Midbrain (tissue), 1 donor: ENCODE data around the gene STAB1.

ENCODE experiments used
- DNase-seq: peaks from one replicate; lab custom pipeline; 2025; lab: John Stamatoyannopoulos, UW

The STAB1 gene

DNA sequence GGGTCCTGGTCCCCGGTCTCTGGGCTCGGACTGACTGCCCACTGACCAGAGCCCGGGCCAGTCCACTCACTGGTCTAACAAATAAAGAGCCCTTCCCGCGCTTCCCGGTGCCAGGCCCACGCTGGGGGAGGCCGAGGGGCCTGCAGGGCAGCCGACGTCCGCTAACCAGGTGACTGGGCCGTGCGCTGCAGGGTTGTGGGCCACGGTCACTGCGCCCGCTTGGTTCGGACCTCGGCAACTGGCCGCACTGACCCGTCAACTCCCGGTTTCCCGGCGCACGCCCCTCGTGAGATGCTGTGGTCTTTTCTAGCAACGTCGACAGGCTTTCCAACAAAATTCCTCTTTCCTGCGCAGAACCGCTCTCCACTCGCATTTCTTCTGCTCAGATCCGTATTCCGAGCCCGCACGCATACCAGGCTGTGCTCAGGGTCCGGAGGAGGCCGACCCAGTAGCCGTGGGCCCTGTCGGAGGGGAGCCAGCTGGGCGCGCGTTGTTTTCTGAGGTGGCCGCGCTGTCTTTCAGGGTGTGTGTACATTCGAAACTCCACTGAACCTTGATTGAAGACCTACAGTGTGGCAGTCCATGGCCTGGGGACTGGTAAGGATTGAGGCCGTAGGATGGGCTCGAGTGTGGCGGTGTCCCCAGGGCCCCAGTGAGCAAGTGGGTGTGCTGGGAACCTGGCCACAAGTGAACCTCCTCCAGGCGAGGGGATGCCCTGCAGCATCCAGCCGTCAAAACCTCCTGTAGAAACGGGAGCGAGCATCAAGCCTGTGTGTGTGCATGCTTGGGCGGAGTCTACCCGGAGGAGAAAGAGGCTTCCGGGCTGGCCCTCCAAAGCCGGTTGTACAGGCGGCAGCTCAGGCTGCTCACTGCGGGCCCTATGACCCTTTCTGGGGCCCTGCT, 39.4 kb downstream of the STAB1 start:
- no peak for DNase-seq

DNA sequence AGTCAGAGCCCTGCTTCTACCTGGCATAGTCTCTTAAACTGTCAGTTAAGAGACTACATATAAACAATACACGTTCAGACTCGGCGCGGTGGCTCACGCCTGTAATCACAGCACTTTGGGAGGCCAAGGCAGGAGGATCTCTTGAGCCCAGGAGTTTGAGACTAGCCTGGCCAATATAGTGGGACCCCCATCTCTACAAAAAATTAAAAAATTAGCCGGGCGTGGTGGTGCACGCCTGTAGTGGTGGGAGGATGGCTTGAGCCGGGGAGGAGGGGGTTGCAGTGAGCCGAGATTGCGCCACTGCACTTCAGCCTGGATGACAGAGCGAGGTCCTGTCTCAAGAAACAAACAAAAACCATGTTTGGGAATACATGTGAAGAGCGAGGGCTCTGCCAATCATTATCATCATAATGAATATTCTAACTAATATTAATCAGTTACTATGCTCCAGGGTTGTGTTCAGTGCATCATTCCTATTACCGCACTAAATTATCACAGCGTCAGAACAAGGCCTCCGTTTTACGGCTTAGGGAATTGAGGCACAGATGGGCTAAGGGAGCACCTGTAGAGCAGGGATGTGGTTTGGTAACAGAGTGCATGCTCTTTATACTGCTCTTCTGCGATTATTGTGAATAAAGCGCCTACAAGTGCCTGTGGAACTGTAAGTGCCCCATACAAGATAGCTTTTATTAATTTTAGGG, 40.4 kb downstream of the STAB1 start:
- no peak for DNase-seq

DNA sequence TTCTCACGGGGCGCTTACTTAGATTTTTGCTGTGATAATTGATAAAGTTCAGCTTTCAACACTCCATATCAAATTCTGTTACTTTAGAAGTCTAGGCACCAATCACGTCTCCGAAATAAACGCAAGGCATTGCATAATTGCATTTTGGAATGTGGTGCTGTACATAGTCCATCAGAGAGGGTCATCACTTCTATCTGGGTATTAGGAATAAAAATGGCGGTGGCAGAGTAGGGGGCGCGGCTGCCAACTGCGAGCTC, 40.9 kb downstream of the STAB1 start:
- DNase-seq, result no peak

DNA sequence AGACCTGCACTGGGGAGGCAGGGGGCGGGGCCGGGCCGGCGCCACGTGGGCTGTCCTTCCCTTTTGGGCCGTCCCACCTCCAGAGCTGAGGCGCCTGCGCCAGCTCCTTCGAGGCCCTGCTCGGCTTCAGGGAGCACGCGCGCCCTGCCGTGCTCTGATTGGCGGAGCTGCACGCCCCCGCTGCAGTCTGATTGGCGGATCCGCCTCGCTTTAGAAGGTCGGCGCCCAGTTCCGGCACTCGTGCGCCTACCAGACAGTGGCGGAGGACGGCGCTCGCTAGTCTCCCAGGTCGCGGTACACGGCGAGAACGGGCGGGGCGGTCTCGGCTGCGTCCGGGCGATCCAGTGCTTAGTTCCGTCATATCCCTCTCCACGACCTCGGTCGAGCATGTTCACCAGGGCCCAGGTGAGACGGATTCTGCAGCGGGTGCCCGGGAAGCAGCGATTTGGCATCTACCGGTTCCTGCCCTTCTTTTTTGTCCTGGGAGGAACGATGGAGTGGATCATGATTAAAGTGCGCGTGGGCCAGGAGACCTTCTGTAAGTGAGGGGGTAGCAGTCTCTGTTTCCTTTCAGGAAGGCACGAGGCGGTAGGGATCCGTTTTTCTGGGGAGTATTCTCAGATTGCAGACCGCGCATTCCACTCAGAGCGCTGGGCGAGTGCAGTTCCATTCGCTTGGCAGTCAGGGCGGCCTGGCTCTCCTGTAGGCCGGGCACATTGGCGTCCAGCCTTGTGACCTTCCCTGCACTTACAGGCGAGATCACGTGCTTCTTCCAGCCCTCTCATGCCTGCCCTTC, 41.4 kb downstream of the STAB1 start, which contains the start of gene UQCC5:
TSS of gene UQCC5 (plus strand) at position 237 of the 796 bp plus-strand sequence. CDS start at position 388, 151 bp downstream.
- DNase-seq, result peak; percentile 98

DNA sequence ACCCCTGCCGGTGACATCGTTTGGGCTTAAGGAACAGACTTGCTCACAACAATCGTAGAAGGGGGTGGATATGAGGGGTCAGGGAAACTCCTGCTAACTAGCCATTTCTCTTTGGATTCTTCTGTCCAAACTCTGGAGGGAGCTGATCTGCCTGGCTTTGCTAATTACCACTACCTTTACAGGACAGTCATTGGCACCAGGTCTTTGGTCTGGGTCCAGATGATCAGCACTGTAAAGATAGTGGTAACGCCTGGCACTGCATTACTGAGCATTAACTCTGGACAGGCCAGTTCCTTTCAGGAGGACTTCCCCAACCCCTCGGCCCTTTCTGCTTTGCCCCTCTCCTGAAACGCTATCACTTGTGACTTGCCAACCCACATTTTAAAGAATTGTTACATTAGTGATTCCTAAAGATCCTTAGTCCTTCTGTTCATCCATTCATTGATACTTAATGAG, 42.1 kb downstream of the STAB1 start:
- DNase-seq, result no peak

DNA sequence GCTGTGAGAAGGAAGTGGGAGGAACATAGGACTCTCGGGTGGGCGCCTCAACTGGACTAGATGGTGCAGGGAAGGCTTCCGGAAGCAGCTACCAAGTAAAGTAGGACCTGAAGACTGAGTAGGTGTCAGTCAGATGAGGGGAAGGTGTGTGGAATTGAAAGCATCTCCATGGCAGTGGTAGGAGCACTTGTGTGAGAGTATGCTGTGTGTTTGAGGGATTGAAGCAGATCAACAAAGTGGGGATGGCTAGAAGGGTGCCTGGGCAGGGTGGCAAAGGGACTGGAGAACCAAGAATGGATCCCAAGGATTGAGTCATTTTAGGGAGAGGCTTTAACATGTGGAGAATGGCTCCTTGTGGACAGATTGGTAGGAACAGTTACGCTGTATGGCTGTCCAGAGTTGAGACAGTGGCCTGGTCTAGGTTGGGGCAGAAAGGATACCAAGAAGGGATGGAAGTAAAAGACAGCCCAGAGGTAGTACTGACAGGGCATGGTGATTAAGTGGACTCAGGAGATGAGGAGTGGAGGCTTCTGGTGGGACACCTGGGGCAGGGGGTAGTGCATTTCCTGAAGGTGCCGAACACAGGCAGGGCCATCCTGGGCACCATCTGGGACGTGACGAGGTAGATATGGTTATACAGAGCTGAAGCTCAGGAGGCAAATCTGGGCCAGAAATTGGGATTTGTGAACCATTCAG, 42.7 kb downstream of the STAB1 start:
- no peak for DNase-seq

DNA sequence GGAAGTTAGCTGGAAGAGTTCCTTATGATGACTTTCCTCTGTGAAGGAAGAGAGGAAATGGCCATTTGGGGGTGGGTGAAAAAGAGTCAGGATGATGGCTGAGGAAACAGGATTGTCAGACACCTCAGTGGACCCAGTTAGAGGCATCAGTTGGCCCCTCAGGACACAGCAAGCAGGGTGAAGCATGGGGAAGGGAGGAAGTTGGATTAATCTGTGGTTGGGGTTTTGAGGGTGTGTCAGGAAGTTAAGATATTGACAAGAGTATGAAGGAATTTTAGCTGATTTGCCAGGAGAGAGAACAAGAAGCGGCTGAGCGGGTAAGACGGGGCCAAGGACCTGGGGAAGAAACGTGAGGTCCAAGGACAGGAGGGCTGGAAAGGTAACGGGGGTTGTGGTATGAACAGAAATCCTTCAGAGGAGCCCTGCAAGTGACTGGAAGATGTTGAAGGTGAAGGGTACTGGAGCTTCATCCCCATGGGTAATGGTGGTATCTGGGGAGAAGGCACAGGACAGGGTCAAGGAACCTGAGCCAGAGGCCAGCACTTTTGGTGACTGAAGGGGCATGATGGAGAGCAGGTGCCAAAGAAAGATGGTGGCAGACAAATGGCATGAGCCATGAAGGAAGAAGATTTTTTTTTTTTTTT, 44.0 kb downstream of the STAB1 start:
- no peak for DNase-seq

DNA sequence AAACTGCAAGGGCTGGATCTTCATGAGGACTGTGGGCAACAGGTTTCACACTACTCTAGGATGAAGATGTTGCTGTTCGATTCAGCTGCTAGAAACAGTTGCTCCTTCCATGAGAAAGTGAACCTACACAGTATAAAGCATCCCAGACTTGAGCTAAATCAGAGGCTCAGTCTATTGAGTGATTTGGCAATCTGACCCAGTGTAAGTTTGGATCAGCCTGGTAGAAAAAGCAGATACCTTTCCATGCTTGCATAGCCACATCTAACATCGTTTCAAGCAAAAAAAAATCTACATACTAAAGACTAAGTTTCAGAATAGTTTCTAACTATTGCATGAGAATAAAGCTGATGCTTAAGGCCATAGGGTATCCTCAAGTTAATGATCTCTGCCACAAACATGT, 45.9 kb downstream of the STAB1 start:
- DNase-seq, result no peak

DNA sequence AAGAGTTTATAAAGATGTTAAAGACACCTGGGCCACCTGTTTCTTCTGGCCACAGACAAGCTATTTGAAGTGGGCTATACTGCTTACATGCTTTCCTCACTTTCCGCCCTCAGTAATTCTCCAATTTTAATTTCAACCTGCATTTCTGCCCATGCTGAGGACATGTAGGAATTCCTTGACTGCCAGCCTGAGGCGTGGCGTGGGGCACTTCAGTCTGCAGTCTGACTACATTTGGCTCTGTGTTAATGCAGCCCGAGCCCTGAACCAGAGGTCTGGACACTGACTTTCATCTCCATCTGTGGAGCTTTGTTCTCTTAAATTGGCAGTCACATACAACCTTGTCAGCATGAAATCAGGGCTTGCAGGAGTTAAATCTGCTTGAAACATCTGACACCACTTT, 49.8 kb downstream of the STAB1 start:
- no peak for DNase-seq

DNA sequence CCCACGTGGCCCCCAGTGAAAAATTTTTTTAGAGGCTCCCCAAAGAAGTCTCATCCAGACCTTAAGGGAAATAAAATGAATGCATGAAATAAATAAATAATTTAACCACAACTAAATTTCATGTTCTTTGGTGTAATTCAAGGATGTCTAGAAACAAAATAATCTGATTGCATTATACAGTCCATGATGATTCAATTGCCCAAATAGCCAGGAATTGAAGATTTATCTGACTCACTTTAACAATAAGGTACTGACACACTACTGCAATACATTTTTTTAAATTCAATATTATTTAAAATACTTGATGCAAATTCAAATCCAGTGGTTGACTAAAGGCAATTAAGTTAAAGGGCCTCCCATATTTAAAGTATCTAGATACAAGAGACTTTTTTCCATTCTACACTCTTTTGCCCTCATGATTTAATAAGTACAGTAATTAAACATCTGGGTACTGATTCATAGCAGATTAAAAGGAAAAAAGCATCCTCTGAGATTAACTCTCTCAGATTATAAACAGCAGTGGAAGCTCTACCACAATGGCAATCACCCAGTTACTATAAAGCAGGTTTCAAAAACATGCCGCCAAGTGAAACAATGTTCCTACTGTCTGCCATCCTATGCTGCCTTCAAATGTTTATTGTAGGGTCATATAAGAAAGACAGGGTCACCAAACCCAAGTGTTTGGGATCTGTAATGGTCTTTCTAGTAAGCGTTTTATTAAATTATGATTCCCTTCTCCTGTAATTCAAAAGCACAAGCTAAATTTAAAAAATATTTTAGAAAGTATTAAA, 51.2 kb downstream of the STAB1 start:
- DNase-seq, result no peak

DNA sequence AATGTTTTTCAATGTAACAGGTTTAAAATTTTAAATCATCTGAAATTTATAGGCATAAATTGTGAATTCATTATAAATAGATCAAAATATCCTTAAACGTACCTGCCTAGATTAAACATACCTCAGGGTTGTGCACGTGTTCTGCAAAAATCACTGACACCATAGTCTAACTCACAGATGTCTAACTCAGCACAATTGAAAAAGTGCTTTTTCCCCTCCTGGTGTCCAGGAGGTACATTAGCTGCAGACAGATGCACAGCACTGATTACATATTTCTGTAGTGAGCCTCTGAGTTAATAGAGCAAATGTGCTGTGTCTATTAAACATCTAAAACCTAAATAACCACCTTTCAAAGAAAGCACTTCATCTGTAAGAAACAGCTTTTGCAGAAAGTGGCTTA, 52.0 kb downstream of the STAB1 start:
- no peak for DNase-seq

DNA sequence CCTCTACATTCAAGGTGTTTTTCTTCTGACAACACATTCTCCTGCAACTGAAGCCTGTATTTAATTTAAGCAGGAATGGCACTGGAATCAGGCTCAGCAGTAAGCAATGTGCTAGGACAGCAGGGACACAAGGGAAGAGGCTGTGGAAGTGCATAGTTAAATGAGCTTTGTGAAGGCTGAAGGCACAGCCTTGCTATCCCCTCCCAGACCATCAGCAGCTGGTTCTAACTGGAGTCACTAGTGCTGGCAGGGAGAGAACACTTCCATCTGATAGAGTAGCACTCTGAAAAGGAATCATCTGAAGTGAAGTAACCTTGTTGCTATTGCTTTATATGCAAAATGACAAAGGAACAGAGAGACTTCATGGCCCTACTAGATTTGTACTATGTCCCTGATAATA, 56.0 kb downstream of the STAB1 start:
- DNase-seq, result no peak

DNA sequence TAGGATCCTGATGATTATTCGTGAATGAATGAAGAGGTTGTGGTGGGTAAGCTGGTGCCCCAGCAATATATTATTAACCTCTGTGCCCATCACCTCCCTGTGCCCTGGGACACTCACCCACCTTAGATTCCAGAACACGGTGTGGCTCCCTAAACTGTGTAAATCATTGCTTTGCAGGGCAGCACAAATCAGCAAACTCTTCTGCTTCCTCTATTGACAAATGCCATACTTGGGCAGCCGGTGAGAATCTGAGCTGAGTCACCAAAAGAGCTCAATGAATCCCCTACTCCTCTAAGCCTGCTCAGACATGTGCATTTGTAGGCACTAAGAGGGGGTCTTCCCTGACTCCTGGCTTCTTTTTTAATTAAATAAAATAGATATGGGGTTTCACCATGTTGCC, 57.0 kb downstream of the STAB1 start:
- no peak for DNase-seq

DNA sequence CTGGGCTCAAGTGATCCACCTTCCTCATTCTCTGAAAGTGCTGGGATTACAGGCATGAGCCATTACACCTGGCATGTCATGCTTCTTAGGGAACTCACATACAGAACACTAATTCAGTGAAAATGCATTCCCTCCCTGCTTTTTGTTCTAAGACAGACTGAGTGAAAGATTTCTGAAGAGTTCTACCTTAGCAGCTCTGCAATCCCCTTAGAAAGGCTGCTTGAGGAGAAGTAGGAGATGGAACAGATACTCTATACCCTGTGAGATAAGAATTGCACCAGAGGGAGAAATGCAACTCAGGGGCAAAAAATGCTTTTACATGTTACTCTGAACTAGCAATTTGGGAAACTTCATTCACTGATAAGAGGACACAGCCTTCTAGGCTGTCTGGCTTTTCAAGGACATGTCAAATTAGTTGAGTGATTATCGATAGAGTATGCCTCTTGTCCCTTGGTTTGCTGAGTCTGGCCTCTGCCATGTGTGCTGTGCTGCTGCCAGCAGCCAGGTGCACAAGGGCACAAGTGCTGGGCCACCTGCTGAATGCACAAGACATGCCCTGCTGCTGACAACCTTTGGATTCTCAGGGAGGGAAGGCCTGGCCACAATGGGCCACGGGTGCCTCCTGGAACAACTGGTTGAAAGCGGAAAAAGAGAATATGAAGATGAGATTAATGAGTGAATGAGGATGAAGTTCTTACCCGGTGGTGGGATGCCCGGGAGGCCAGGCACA, 59.1 kb downstream of the STAB1 start:
- no peak for DNase-seq

DNA sequence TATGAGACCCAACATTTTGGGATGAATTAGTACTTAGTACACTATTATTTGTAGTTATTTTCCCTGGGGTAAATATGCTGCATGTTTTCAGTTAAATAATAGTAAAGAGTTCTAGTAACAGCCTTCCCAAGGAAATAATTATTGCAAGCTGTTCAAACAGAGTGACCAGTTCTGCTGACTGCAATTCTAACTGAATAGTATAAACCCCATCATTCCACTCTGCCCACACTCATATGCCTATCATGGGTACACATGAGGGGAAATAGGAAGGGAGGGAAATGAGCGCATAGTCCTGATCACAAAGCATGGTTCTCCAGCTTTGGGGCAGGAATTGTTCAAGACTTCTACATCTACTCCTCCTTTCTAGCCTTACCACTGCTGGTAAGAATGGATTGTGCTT, 59.9 kb downstream of the STAB1 start:
- DNase-seq, result no peak

DNA sequence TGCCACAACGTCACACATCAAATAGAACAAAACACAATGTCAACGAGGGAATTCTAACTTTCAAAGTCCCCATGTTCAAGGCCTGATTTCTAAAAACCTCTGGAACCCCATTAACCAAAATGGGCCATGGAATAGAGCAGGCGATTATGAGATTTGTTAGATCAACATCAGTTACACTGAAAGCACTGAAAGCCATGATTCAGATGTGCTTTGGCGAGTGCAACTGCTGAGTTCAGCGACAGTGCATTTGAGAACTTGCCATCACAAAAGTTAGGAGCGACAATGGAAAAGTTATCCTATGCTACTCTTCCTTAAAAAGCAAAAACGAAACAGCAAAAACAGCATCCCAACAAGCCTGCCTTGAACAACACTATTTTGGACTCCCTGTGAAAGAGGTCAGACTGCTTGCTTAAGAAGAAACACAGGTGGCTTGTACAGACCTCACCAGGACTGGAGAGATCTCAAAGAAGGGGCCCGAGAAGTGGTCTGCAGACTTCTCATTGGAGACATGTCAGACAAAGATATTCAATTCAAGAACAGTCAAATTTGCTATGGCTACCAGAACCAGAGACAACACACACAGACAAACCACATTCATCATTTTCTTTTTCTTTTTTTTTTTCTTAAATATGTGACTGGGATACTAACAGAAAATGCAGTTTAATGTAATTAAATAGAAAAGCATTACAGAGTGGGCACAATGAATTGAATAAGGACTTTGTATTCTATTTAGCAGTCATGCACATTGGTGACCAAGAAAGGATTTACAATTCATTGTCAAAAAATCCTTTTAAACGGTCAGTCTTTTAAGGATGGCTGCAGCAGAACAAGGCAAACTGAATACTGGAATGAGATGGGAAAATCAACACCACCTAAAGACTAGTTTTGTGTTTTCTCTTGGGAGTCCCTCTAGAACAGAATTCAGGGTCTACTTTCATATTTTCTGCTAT, 62.1 kb downstream of the STAB1 start:
- peak; percentile 24 for DNase-seq

DNA sequence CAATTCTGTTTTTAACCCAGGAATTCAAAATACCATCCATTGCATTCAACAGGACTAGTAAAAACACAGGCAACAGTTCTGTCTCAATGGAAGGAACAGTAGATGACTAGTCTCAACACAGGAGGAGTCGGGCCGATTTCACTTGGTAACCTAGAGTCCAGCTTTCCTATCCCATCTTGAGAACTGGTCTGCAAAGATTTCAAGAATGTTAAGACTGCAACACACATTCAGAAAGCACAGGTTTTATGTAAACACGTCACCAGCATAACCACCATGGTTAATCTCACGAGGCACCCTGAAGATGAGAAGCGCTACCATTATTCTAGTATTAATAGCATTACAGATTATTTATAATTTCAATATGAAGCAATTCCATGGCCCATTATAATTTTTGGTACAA, 63.3 kb downstream of the STAB1 start:
- no peak for DNase-seq

DNA sequence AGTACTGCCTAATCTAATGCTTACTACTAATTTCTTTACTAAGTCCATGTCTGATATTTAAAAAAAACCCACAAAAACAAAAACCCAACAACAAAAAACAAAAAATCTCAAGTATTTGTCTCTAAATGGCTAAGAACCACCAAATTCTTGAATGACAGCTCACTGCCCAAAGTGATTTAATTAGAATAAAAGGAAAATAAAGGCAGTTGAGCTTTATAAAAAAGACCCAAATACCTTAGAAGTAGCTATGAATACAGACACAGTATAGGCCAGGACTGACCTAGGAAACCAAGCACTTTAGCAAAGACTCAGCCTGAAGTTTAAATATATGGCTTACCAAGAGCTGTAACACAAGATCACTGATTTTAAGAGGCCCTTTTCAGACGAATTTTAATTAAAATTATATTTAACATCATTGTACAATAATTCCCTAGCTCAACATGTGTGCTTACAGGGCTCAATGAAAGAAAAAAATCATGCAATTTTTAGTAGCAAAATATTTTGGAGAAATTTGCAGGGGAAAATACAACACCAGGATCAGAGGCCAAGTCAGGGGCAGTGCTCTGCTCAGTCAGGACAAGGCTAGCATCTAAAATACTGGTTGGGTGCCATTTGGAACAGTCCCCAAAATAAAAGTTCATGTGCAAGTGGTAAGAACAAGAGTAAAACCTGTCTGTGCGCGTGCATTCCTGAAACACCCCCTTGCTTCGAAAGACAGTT, 66.0 kb downstream of the STAB1 start:
- DNase-seq, result no peak
